Cardiac fibroblast (primary cell): Measurements from ENCODE around the gene SPAG16.

Experiments
- DNase-seq, 2 donors: peaks; one replicate each; pipeline versions ENCODE4 v3.0.0 to v3.0.0-alpha.2; 2010; ENCODE audit warnings: low read depth in 2 of 2
- H3K4me3 ChIP-seq, 2 donors: replicated peaks in 1 of 2; 1 replicate in 1 of 2; 2 replicates in 1 of 2; pipeline ENCODE4 v1.5.1; 2011; ENCODE audit warnings: low read depth in 2 of 2, low read length in 2 of 2, mild to moderate bottlenecking in 2 of 2, moderate library complexity in 1 of 2
- CTCF ChIP-seq: IDR thresholded peaks from one replicate; pipeline ENCODE4 v1.5.1; 2011; ENCODE audit warnings: low read depth, mild to moderate bottlenecking, low read length, inconsistent platforms

The SPAG16 gene

GRCh38 chr2:214103276-214104001, 819.2 kb downstream of the SPAG16 start:
- no peak overlapping the region for H3K4me3 ChIP-seq
- TF ChIP-seq CTCF: no peak
- no peak for DNase-seq

GRCh38 chr2:214104219-214104618, 820.0 kb downstream of the SPAG16 start:
- DNase-seq: no peak
- no peak for TF ChIP-seq CTCF
- H3K4me3 ChIP-seq: no peak overlapping the region

GRCh38 chr2:214104967-214105366, 820.7 kb downstream of the SPAG16 start:
- no peak for DNase-seq
- H3K4me3 ChIP-seq: no peak overlapping the region
- TF ChIP-seq CTCF: no peak

GRCh38 chr2:214107726-214108125, 823.5 kb downstream of the SPAG16 start:
- TF ChIP-seq CTCF: no peak
- H3K4me3 ChIP-seq: no peak overlapping the region
- DNase-seq: no peak

GRCh38 chr2:214108598-214108997, 824.3 kb downstream of the SPAG16 start:
- no peak for TF ChIP-seq CTCF
- no peak overlapping the region for H3K4me3 ChIP-seq
- DNase-seq: no peak

GRCh38 chr2:214117054-214117453, 832.8 kb downstream of the SPAG16 start:
- DNase-seq: no peak
- TF ChIP-seq CTCF: no peak
- no peak overlapping the region for H3K4me3 ChIP-seq

- TF ChIP-seq CTCF: no peak
- peak; percentile 2 to 20 for DNase-seq
- no peak overlapping the region for H3K4me3 ChIP-seq
Observed at GRCh38 chr2:214126135-214126534, 841.9 kb downstream of the SPAG16 start.
